ENCODE measurements around the gene FLT3. TPM values are rescaled to one million over a fixed set of nuclear protein-coding genes. Genes with fewer than 3 reads are reported as not detected.

The FLT3 gene
- polyA plus RNA-seq, 3 donors: 2.1 to 5.3 (median 3.7) TPM

GRCh38 chr13:27973291-27973690 lies 127.1 kb downstream of the FLT3 start:
- Histone ChIP-seq H3K9me3 (replicated peaks in 1 of 2; ENCODE audit: control insufficient read depth in 1 of 2, insufficient read depth in 1 of 2, low read length in 2 of 2) (peaks cover 0 to 41% of the 10 kb centered on the region in 2 donors), H3K27me3 (ENCODE audit: control insufficient read depth in 2 of 2, insufficient read depth in 2 of 2, low read length in 2 of 2) (peaks cover 93 to 94% of the 10 kb centered on the region in 2 donors), H2AFZ (ENCODE audit: insufficient read depth, low read depth, low read length, poor library complexity, severe bottlenecking) (no peak overlapping the region), H3K4me1 (ENCODE audit: control insufficient read depth in 1 of 2, insufficient read depth in 2 of 2, low read length in 2 of 2) (peaks cover 0 to 9% of the 10 kb centered on the region in 2 donors), H3K4me2 (replicated peaks; ENCODE audit: extremely low read depth, low read length, poor library complexity, severe bottlenecking) (no peak overlapping the region), H3K36me3 (replicated peaks in 1 of 2; ENCODE audit: control insufficient read depth in 1 of 2, insufficient read depth in 2 of 2, low read length in 2 of 2) (no peaks in the 10 kb centered on the region), H3K9ac (ENCODE audit: insufficient read depth, low read length, poor library complexity, severe bottlenecking) (no peak overlapping the region), H3K79me2 (ENCODE audit: insufficient read depth, low read length) (no peaks in the 10 kb centered on the region), H3K27ac (ENCODE audit: low read depth in 1 of 2, low read length in 2 of 2) (no peak overlapping the region), H3K4me3 (replicated peaks in 1 of 3; ENCODE audit: low read depth in 2 of 3, low read length in 3 of 3) (no peak overlapping the region), H4K20me1 (ENCODE audit: insufficient read depth, low read length) (no peaks in the 10 kb centered on the region)
- 47% methylated on average over 3 of the region's 5 CpGs for WGBS (ENCODE audit: insufficient coverage)
- peaks cover 16% of the 10 kb centered on the region for H3K4me1 Mint-ChIP-seq
- no peak for TF ChIP-seq CTCF (IDR thresholded peaks at IDR 0.05)
- no peaks in the 10 kb centered on the region for H3K36me3 Mint-ChIP-seq
- H3K4me3 Mint-ChIP-seq: peak overlapping the region in 1 of 2 donors; percentile 79
- H3K9me3 Mint-ChIP-seq: peaks cover 0 to 18% (median 4%) of the 10 kb centered on the region in 7 donors
- intact Hi-C loops (cut with micrococcal nuclease): no loop called here
- peak overlapping the region in 1 of 7 donors; percentile 9 for H3K27ac Mint-ChIP-seq
- no peak for DNase-seq
- H3K27me3 Mint-ChIP-seq (ENCODE audit: low read depth in 3 of 3): peaks cover 93 to 100% (median 99%) of the 10 kb centered on the region in 3 donors

- Histone ChIP-seq H3K27me3 (ENCODE audit: control insufficient read depth in 2 of 2, insufficient read depth in 2 of 2, low read length in 2 of 2) (peaks cover 96 to 98% of the 10 kb centered on the region in 2 donors), H3K4me3 (replicated peaks in 1 of 3; ENCODE audit: low read depth in 2 of 3, low read length in 3 of 3) (no peak overlapping the region), H3K9ac (ENCODE audit: insufficient read depth, low read length, poor library complexity, severe bottlenecking) (no peak overlapping the region), H3K79me2 (ENCODE audit: insufficient read depth, low read length) (no peaks in the 10 kb centered on the region), H2AFZ (ENCODE audit: insufficient read depth, low read depth, low read length, poor library complexity, severe bottlenecking) (no peak overlapping the region), H3K9me3 (replicated peaks in 1 of 2; ENCODE audit: control insufficient read depth in 1 of 2, insufficient read depth in 1 of 2, low read length in 2 of 2) (peaks cover 0 to 41% of the 10 kb centered on the region in 2 donors), H3K4me1 (ENCODE audit: control insufficient read depth in 1 of 2, insufficient read depth in 2 of 2, low read length in 2 of 2) (peaks cover 3 to 12% of the 10 kb centered on the region in 2 donors), H4K20me1 (ENCODE audit: insufficient read depth, low read length) (no peaks in the 10 kb centered on the region), H3K4me2 (replicated peaks; ENCODE audit: extremely low read depth, low read length, poor library complexity, severe bottlenecking) (no peak overlapping the region), H3K36me3 (replicated peaks in 1 of 2; ENCODE audit: control insufficient read depth in 1 of 2, insufficient read depth in 2 of 2, low read length in 2 of 2) (no peaks in the 10 kb centered on the region), H3K27ac (ENCODE audit: low read depth in 1 of 2, low read length in 2 of 2) (no peak overlapping the region)
- Mint-ChIP-seq H3K27ac (no peak overlapping the region), H3K4me3 (peak overlapping the region in 1 of 2 donors; percentile 68), H3K36me3 (peaks cover 0 to 3% of the 10 kb centered on the region in 2 donors), H3K27me3 (ENCODE audit: low read depth in 3 of 3) (peaks cover 97 to 99% (median 99%) of the 10 kb centered on the region in 3 donors), H3K4me1 (peaks cover 22% of the 10 kb centered on the region), H3K9me3 (peaks cover 0 to 22% (median 6%) of the 10 kb centered on the region in 7 donors)
- no CpG with 5 or more reads among the region's 2 CpGs for WGBS (ENCODE audit: insufficient coverage)
- intact Hi-C loops (cut with micrococcal nuclease): no loop called here
- no peak for TF ChIP-seq CTCF (IDR thresholded peaks at IDR 0.05)
- no peak for DNase-seq
Measured at GRCh38 chr13:27972478-27972820, 127.9 kb downstream of the FLT3 start.
